ENCODE measurements around the gene NUDT17. TPM values are rescaled to one million over a fixed set of nuclear protein-coding genes. Genes with fewer than 3 reads are reported as not detected.
A peak's percentile ranks its signal among the peaks of the same experiment; 100 is the strongest.

Gene NUDT17
- total and polyA plus RNA-seq, 2 donors (not counting 1 experiment from before 2014, with no cell fraction given): 3.4 to 5.1 TPM

GRCh38 chr1:145837656-145838055 lies 7.8 kb upstream of the NUDT17 start:
- Histone ChIP-seq H3K4me3 (replicated peaks in 1 of 4; ENCODE audit: control extremely low read depth in 1 of 4, insufficient read depth in 1 of 4, low read depth in 3 of 4, low read length in 4 of 4) (no peak overlapping the region), H3K9ac (ENCODE audit: insufficient read depth, low read length) (no peak overlapping the region), H3K27ac (ENCODE audit: insufficient read depth, low read length) (no peak overlapping the region), H3K36me3 (ENCODE audit: control insufficient read depth, insufficient read depth, low read length) (peaks cover 31% of the 10 kb centered on the region), H3K4me2 (ENCODE audit: extremely low read depth, insufficient read depth, low read length) (no peak overlapping the region), H3K79me2 (ENCODE audit: control insufficient read depth, insufficient read depth, low read length) (no peaks in the 10 kb centered on the region), H3K4me1 (ENCODE audit: control insufficient read depth, extremely low read depth, insufficient read depth, low read length) (no peaks in the 10 kb centered on the region), H3K9me3 (ENCODE audit: control insufficient read depth, insufficient read depth, low read depth, low read length) (no peaks in the 10 kb centered on the region), H3K27me3 (ENCODE audit: control insufficient read depth, insufficient read depth, low read length) (no peaks in the 10 kb centered on the region), H2AFZ (ENCODE audit: low read length) (no peak overlapping the region), H4K20me1 (ENCODE audit: control insufficient read depth, extremely low read depth, insufficient read depth, low read length) (no peaks in the 10 kb centered on the region)
- no peak for TF ChIP-seq EZH2 (IDR thresholded peaks at IDR 0.05; ENCODE audit: low read length, missing control alignments)
- TF ChIP-seq CTCF (conservative IDR thresholded peaks at IDR 0.05 in 1 of 2, IDR thresholded peaks at IDR 0.05 in 1 of 2; ENCODE audit: low read depth in 1 of 2, low read length in 2 of 2): no peak
- DNase-seq (ENCODE audit: low read depth in 2 of 2): no peak

- H3K27ac ChIP-seq (ENCODE audit: insufficient read depth, low read length): no peak overlapping the region
- H3K36me3 ChIP-seq (ENCODE audit: control insufficient read depth, insufficient read depth, low read length): peaks cover 18% of the 10 kb centered on the region
- no peak overlapping the region for H3K4me2 ChIP-seq (ENCODE audit: extremely low read depth, insufficient read depth, low read length)
- no peak overlapping the region for H2AFZ ChIP-seq (ENCODE audit: low read length)
- no peaks in the 10 kb centered on the region for H3K27me3 ChIP-seq (ENCODE audit: control insufficient read depth, insufficient read depth, low read length)
- no peak for DNase-seq (ENCODE audit: low read depth in 2 of 2)
- no peaks in the 10 kb centered on the region for H4K20me1 ChIP-seq (ENCODE audit: control insufficient read depth, extremely low read depth, insufficient read depth, low read length)
- no peaks in the 10 kb centered on the region for H3K9me3 ChIP-seq (ENCODE audit: control insufficient read depth, insufficient read depth, low read depth, low read length)
- H3K4me3 ChIP-seq (replicated peaks in 1 of 4; ENCODE audit: control extremely low read depth in 1 of 4, insufficient read depth in 1 of 4, low read depth in 3 of 4, low read length in 4 of 4): no peak overlapping the region
- no peaks in the 10 kb centered on the region for H3K79me2 ChIP-seq (ENCODE audit: control insufficient read depth, insufficient read depth, low read length)
- H3K9ac ChIP-seq (ENCODE audit: insufficient read depth, low read length): no peak overlapping the region
- no peak for TF ChIP-seq EZH2 (IDR thresholded peaks at IDR 0.05; ENCODE audit: low read length, missing control alignments)
- no peak for TF ChIP-seq CTCF (conservative IDR thresholded peaks at IDR 0.05 in 1 of 2, IDR thresholded peaks at IDR 0.05 in 1 of 2; ENCODE audit: low read depth in 1 of 2, low read length in 2 of 2)
- H3K4me1 ChIP-seq (ENCODE audit: control insufficient read depth, extremely low read depth, insufficient read depth, low read length): peaks cover 7% of the 10 kb centered on the region
These were observed 2.4 kb upstream of the NUDT17 start for GRCh38 chr1:145843031-145843430.

GRCh38 chr1:145845144-145845513 lies 301 bp upstream of the NUDT17 start:
- Histone ChIP-seq H4K20me1 (ENCODE audit: control insufficient read depth, extremely low read depth, insufficient read depth, low read length) (no peaks in the 10 kb centered on the region), H3K27me3 (ENCODE audit: control insufficient read depth, insufficient read depth, low read length) (no peaks in the 10 kb centered on the region), H3K4me3 (replicated peaks in 1 of 4; ENCODE audit: control extremely low read depth in 1 of 4, insufficient read depth in 1 of 4, low read depth in 3 of 4, low read length in 4 of 4) (peak overlapping the region; percentile 58 to 68 (median 64)), H3K4me2 (ENCODE audit: extremely low read depth, insufficient read depth, low read length) (peak overlapping the region; percentile 97), H3K79me2 (ENCODE audit: control insufficient read depth, insufficient read depth, low read length) (no peaks in the 10 kb centered on the region), H2AFZ (ENCODE audit: low read length) (peak overlapping the region; percentile 39), H3K27ac (ENCODE audit: insufficient read depth, low read length) (no peak overlapping the region), H3K36me3 (ENCODE audit: control insufficient read depth, insufficient read depth, low read length) (peaks cover 17% of the 10 kb centered on the region), H3K9ac (ENCODE audit: insufficient read depth, low read length) (peak overlapping the region; percentile 70), H3K4me1 (ENCODE audit: control insufficient read depth, extremely low read depth, insufficient read depth, low read length) (peaks cover 12% of the 10 kb centered on the region), H3K9me3 (ENCODE audit: control insufficient read depth, insufficient read depth, low read depth, low read length) (no peaks in the 10 kb centered on the region)
- TF ChIP-seq CTCF (conservative IDR thresholded peaks at IDR 0.05 in 1 of 2, IDR thresholded peaks at IDR 0.05 in 1 of 2; ENCODE audit: low read depth in 1 of 2, low read length in 2 of 2): no peak
- TF ChIP-seq EZH2 (IDR thresholded peaks at IDR 0.05; ENCODE audit: low read length, missing control alignments): no peak
- no peak for DNase-seq (ENCODE audit: low read depth in 2 of 2)
